Measurements from ENCODE around the gene RARG. TPM values are rescaled to one million over a fixed set of nuclear protein-coding genes. Genes with fewer than 3 reads are reported as not detected.

The RARG gene
- 39.9 TPM for polyA plus RNA-seq (2013, experiment 1 of 4)
- polyA plus RNA-seq (2013, experiment 2 of 4) = 33.6 TPM
- polyA plus RNA-seq (2013, experiment 3 of 4) = 36.6 TPM
- 37.9 TPM for polyA plus RNA-seq (2013, experiment 4 of 4)

DNA sequence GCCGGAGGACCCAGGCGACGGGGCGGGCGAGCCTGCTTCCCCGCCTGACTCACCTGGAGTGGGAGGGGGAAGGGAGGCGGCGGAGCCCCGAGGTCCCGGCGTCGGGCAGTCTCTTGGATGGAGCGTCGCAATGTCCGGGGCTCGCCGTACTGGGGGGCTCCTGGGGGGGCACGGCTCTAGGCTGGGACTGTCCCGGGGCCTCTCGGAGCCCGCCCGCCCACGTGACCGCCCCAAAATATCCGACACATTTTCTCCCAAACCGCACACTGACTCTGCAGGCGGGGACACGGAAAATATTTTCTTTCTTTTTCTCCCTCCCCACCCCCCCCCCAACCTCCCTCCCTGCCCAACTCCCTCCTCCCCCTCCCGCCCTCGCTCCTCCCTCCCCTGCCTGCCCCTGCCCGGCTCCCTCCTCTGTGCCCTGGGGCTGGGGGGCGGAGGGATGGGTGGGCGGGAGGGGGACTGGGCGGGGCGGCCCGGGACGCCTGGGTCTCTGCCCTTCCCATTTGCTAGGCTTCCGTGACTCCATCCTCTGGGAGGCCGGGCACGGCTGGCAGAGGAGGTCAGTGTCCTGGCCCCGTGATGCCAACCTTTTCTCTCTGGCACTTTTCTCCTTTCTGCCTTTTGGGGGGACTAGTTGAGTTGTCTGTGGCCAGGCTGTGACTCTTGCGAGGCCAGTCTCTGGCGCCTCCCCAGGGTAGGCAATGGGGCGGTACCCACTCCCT, at the start of gene RARG:
RARG (minus strand) TSS at position 289 of the 725 bp plus-strand sequence. CDS start 4,664 bp downstream, outside the sequence.
- 1% methylated on average over 40 to 41 of the region's 44 CpGs for WGBS, 2 experiments
- H3K4me1 ChIP-seq (ENCODE audit: control insufficient read depth, insufficient read depth, low read length) = peaks cover 42% of the 10 kb centered on the region
- peak within 1 kb of the TSS; percentile 51 for H3K4me3 ChIP-seq (ENCODE audit: insufficient read depth, low read depth, low read length)
- no peaks in the 10 kb centered on the region for H3K36me3 ChIP-seq (ENCODE audit: control insufficient read depth, insufficient read depth, low read length)
- H3K9me3 ChIP-seq (ENCODE audit: control insufficient read depth, low read length) = no peaks in the 10 kb centered on the region
- no peak within 1 kb of the TSS for H3K27ac ChIP-seq (ENCODE audit: insufficient read depth, low read depth, low read length, poor library complexity, severe bottlenecking)
- H3K27me3 ChIP-seq (ENCODE audit: control insufficient read depth, insufficient read depth, low read length, poor library complexity, severe bottlenecking) = peaks cover 5% of the 10 kb centered on the region

DNA sequence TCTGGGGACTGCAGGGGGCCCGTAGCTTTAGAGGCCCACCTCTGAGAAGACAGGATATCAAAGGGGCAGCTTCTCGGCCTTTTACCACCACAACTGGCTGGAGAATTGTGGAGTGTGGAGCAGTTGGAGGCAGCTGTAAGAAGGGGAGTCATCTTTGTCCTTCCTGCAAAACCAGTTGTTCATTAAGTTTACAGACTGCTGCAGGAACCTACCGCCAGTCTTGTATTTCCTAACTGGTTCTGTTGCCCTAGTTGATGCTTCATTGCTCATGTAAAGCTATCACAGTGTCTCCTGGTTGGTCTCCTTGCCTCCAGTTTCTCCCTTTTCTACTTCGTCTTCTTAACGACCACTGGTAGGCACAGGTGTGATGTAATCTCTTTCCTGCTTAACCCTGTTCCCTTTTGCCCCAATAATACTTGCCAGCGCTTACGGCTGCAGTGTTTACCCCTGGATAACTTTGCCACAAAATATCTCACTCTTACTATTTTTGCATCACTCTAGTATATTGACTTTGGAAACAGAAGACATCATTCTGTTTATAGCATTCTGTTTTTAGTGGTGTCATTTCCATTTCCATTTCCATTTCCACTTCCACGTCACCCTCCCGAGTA, 48.0 kb upstream of the RARG start:
- WGBS, 2 experiments = 92 to 97% methylated on average over 9 of the region's 9 CpGs
- H3K36me3 ChIP-seq (ENCODE audit: control insufficient read depth, insufficient read depth, low read length) = peaks cover 60% of the 10 kb centered on the region

DNA sequence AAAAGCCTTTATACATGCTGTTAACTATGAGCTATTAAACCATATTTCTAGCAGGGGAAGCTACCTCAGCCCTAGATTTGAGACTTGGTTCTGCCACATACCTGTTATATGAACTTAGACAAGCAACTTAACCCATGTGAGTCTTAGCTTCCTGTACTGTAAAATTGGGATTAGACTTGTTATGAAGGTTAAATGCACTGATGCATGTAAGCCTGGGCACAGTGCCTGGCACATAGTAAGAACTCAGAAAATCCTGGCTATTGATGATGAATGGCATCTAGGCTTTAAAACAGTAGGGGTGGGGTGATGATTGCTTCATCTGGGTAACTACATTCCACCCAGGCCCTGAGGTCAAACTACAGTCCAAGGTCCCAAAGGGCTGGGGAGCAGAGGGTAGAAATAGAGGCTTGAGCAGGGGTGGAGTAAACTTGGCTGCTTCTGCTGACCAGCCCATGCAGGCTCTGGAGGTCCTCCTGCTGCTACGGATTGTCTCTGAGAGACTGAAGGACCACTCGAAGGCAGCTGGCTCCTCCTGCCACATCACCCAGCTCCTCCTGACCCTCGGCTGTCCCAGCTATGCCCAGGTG, 47.4 kb upstream of the RARG start:
- no peaks in the 10 kb centered on the region for H3K4me1 ChIP-seq (ENCODE audit: control insufficient read depth, insufficient read depth, low read length)
- H3K27me3 ChIP-seq (ENCODE audit: control insufficient read depth, insufficient read depth, low read length, poor library complexity, severe bottlenecking) = no peaks in the 10 kb centered on the region
- no peak overlapping the region for H3K27ac ChIP-seq (ENCODE audit: insufficient read depth, low read depth, low read length, poor library complexity, severe bottlenecking)
- H3K9me3 ChIP-seq (ENCODE audit: control insufficient read depth, low read length) = no peaks in the 10 kb centered on the region
- no peak overlapping the region for H3K4me3 ChIP-seq (ENCODE audit: insufficient read depth, low read depth, low read length)
- H3K36me3 ChIP-seq (ENCODE audit: control insufficient read depth, insufficient read depth, low read length) = peaks cover 64% of the 10 kb centered on the region
- WGBS, 2 experiments = 85 to 90% methylated on average over 3 of the region's 3 CpGs

More for the DNA sequence above, 48.0 kb upstream of the RARG start:
- Histone ChIP-seq H3K27me3 (ENCODE audit: control insufficient read depth, insufficient read depth, low read length, poor library complexity, severe bottlenecking) (no peaks in the 10 kb centered on the region), H3K4me3 (ENCODE audit: insufficient read depth, low read depth, low read length) (no peak overlapping the region), H3K9me3 (ENCODE audit: control insufficient read depth, low read length) (no peaks in the 10 kb centered on the region), H3K4me1 (ENCODE audit: control insufficient read depth, insufficient read depth, low read length) (no peaks in the 10 kb centered on the region), H3K27ac (ENCODE audit: insufficient read depth, low read depth, low read length, poor library complexity, severe bottlenecking) (no peak overlapping the region)

DNA sequence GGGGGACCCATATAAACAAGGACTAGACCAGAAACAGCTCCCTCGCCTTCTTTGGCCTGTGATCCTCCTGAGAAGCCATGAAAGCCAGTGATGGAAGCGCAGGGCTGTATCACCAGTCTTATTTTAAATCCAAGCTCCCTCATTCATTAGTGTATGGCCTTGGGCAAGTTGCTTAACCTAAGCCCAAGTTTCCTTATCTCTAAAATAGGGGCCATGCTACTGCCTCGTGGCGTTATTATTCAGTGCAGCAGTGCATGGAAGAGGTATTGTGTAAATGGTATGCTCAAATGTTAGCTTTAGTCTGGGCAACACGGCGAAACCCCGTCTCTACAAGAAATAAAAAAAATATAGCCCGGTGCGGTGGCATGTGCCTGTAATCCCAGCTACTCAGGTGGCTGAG, 46.0 kb upstream of the RARG start:
- H3K4me3 ChIP-seq (ENCODE audit: insufficient read depth, low read depth, low read length) = no peak overlapping the region
- H3K27ac ChIP-seq (ENCODE audit: insufficient read depth, low read depth, low read length, poor library complexity, severe bottlenecking) = no peak overlapping the region
- peaks cover 53% of the 10 kb centered on the region for H3K36me3 ChIP-seq (ENCODE audit: control insufficient read depth, insufficient read depth, low read length)
- no peaks in the 10 kb centered on the region for H3K4me1 ChIP-seq (ENCODE audit: control insufficient read depth, insufficient read depth, low read length)
- H3K27me3 ChIP-seq (ENCODE audit: control insufficient read depth, insufficient read depth, low read length, poor library complexity, severe bottlenecking) = no peaks in the 10 kb centered on the region
- no peaks in the 10 kb centered on the region for H3K9me3 ChIP-seq (ENCODE audit: control insufficient read depth, low read length)
- 95 to 97% methylated on average over 9 of the region's 9 CpGs for WGBS, 2 experiments

DNA sequence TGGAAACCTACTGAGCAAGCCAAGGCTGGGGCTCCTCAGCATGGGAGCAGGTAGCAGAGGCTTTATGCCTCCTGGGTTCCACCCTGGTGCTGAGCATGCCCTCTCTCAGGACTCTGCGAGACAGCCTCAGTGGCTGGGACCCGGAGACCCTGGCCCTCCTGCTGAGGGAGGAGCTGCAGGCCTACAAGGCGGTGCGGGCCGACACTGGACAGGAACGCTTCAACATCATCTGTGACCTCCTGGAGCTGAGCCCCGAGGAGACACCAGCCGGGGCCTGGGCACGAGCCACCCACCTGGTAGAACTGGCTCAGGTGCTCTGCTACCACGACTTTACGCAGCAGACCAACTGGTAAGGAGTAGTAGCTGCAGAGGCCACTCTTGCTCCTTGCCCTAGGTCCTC, 44.5 kb upstream of the RARG start:
- WGBS, 2 experiments = 97% methylated on average over 11 of the region's 11 CpGs
- Histone ChIP-seq H3K27me3 (ENCODE audit: control insufficient read depth, insufficient read depth, low read length, poor library complexity, severe bottlenecking) (no peaks in the 10 kb centered on the region), H3K27ac (ENCODE audit: insufficient read depth, low read depth, low read length, poor library complexity, severe bottlenecking) (no peak overlapping the region), H3K4me1 (ENCODE audit: control insufficient read depth, insufficient read depth, low read length) (no peaks in the 10 kb centered on the region), H3K36me3 (ENCODE audit: control insufficient read depth, insufficient read depth, low read length) (peaks cover 41% of the 10 kb centered on the region), H3K4me3 (ENCODE audit: insufficient read depth, low read depth, low read length) (no peak overlapping the region), H3K9me3 (ENCODE audit: control insufficient read depth, low read length) (no peaks in the 10 kb centered on the region)

DNA sequence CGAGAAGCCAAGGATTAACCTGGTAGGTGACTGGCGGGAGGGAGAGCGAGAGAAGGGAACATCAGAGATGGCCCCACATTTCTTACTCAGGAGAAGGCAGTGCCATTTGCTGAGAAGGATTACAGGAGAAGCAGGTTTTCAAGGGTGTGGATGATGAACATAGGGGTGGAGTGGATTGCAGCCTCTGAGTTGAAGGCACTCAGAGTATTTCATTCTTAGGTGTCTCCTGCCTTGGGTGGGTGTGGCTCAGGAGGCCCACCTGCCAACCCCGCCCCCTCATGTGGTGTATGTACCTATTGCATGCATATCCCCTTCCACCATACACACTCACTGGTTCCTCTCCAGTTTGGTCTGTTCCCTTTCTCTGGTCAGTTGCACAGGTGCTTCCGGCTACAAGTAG, 42.4 kb upstream of the RARG start:
- H3K4me1 ChIP-seq (ENCODE audit: control insufficient read depth, insufficient read depth, low read length) = peaks cover 12% of the 10 kb centered on the region
- H3K9me3 ChIP-seq (ENCODE audit: control insufficient read depth, low read length) = no peaks in the 10 kb centered on the region
- H3K36me3 ChIP-seq (ENCODE audit: control insufficient read depth, insufficient read depth, low read length) = peaks cover 36% of the 10 kb centered on the region
- H3K27ac ChIP-seq (ENCODE audit: insufficient read depth, low read depth, low read length, poor library complexity, severe bottlenecking) = no peak overlapping the region
- no peak overlapping the region for H3K4me3 ChIP-seq (ENCODE audit: insufficient read depth, low read depth, low read length)
- WGBS, 2 experiments = 96 to 97% methylated on average over 5 of the region's 5 CpGs
- H3K27me3 ChIP-seq (ENCODE audit: control insufficient read depth, insufficient read depth, low read length, poor library complexity, severe bottlenecking) = no peaks in the 10 kb centered on the region

DNA sequence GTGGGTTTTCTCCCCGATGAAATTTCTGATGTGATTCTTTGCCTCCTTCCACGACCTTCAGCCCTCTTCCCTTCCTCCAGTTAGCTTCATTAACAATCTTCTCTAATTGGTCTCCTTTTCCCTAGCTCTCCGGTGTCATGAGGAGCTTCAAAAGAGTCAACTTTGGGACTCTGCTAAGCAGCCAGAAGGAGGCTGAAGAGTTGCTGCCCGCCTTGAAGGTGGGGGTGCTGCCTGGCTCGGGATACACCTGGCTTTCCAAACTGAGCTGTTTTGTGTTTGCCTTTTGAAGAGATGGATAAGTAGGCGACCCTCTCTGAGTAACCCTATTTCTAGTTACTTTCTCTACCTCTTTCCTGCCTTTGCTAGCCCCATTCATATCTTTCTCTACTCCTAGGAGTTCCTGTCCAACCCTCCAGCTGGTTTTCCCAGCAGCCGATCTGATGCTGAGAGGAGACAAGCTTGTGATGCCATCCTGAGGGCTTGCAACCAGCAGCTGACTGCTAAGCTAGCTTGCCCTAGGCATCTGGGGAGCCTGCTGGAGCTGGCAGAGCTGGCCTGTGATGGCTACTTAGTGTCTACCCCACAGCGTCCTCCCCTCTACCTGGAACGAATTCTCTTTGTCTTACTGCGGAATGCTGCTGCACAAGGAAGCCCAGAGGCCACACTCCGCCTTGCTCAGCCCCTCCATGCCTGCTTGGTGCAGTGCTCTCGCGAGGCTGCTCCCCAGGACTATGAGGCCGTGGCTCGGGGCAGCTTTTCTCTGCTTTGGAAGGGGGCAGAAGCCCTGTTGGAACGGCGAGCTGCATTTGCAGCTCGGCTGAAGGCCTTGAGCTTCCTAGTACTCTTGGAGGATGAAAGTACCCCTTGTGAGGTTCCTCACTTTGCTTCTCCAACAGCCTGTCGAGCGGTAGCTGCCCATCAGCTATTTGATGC, 36.9 kb upstream of the RARG start:
- no peaks in the 10 kb centered on the region for H3K9me3 ChIP-seq (ENCODE audit: control insufficient read depth, low read length)
- peaks cover 22% of the 10 kb centered on the region for H3K4me1 ChIP-seq (ENCODE audit: control insufficient read depth, insufficient read depth, low read length)
- H3K4me3 ChIP-seq (ENCODE audit: insufficient read depth, low read depth, low read length) = peak overlapping the region; percentile 54
- no peaks in the 10 kb centered on the region for H3K27me3 ChIP-seq (ENCODE audit: control insufficient read depth, insufficient read depth, low read length, poor library complexity, severe bottlenecking)
- WGBS, 2 experiments = 67% methylated on average over 20 of the region's 20 CpGs
- H3K27ac ChIP-seq (ENCODE audit: insufficient read depth, low read depth, low read length, poor library complexity, severe bottlenecking) = no peak overlapping the region
- H3K36me3 ChIP-seq (ENCODE audit: control insufficient read depth, insufficient read depth, low read length) = peaks cover 10% of the 10 kb centered on the region

DNA sequence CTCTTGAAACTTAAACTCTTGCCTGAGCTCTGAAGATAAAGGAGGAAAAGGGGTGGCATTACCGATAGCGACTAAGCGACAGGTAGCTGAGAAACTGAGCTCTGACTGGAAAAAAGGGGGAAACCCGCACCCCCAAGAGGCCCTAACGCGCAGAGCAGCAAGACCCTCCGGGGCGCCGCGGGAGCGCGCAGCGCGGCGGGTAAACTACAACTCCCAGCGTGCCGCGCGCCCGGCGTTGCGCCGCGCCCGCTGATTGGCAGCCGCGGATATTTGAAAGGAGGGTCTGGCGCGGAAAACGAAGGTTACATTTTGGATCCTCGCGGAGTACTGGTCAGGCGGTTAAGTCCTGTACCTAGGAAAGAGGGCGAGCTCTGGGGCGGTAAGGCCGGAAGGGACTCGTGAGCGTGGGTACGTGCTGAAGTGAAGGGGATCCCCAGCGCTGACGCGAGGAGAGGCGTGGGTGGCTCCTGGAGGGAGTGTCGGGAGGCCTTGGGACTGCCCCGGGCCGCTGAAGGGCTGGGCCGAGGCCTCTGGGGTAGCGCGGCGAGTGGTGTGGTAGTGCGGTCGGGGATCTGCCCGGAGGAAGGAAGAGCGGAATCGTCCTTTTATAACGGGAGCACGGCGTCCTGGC, 36.1 kb upstream of the RARG start, which contains the start of gene ESPL1:
ESPL1 (plus strand) TSS at position 301 of the 631 bp plus-strand sequence. CDS start 468 bp downstream, outside the sequence.
- peak within 1 kb of the TSS; percentile 54 for H3K4me3 ChIP-seq (ENCODE audit: insufficient read depth, low read depth, low read length)
- peaks cover 10% of the 10 kb centered on the region for H3K36me3 ChIP-seq (ENCODE audit: control insufficient read depth, insufficient read depth, low read length)
- peaks cover 22% of the 10 kb centered on the region for H3K4me1 ChIP-seq (ENCODE audit: control insufficient read depth, insufficient read depth, low read length)
- 1% methylated on average over 58 of the region's 58 CpGs for WGBS, 2 experiments
- H3K9me3 ChIP-seq (ENCODE audit: control insufficient read depth, low read length) = no peaks in the 10 kb centered on the region
- no peak within 1 kb of the TSS for H3K27ac ChIP-seq (ENCODE audit: insufficient read depth, low read depth, low read length, poor library complexity, severe bottlenecking)
- no peaks in the 10 kb centered on the region for H3K27me3 ChIP-seq (ENCODE audit: control insufficient read depth, insufficient read depth, low read length, poor library complexity, severe bottlenecking)

DNA sequence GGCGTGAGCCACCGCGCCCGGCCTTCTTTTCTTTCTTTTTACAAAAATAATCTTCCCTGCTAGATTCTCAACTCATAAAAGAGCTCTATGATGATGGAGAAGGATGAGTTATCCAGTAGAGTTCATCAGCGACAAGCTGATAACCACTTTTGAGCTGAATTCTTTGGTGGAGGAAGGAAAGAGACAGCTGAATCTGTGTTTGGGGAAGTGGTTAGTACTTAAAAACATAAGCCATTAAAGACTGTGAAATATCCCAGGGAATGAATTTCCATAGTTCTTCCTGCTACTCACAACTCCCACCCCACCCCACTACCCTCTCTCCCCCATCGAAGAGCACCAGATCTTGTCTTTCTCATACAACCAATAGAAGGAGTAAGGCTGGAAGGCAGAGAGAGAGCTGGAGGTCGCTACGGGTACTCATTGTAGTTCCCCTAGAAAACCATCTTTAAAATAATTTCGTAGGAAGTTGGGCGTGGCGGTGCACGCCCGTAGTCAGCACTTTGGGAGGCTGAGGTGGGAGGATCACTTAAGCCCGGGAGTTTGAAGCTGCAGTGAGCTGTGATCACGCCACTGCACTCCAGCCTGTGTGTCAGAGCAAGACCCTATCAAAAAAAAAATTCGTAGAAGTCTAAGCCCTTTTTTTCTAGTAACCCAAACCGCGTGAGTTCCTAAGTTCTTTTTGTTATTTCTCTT, 35.4 kb upstream of the RARG start:
- Histone ChIP-seq H3K27me3 (ENCODE audit: control insufficient read depth, insufficient read depth, low read length, poor library complexity, severe bottlenecking) (no peaks in the 10 kb centered on the region), H3K27ac (ENCODE audit: insufficient read depth, low read depth, low read length, poor library complexity, severe bottlenecking) (no peak overlapping the region), H3K9me3 (ENCODE audit: control insufficient read depth, low read length) (no peaks in the 10 kb centered on the region), H3K36me3 (ENCODE audit: control insufficient read depth, insufficient read depth, low read length) (peaks cover 10% of the 10 kb centered on the region), H3K4me3 (ENCODE audit: insufficient read depth, low read depth, low read length) (peak overlapping the region; percentile 54), H3K4me1 (ENCODE audit: control insufficient read depth, insufficient read depth, low read length) (peaks cover 22% of the 10 kb centered on the region)
- WGBS, 2 experiments = 78 to 80% methylated on average over 18 of the region's 18 CpGs

All from ectodermal cell (in vitro differentiated cells).